ENCODE data around the gene CTCF. TPM values are rescaled to one million over a fixed set of nuclear protein-coding genes. Genes with fewer than 3 reads are reported as not detected.
A peak's percentile ranks its signal among the peaks of the same experiment; 100 is the strongest.
"Not testable (repeated sequence)": the region's sequence is repeated elsewhere in the genome, so short reads cannot be mapped to it uniquely, and the experiment has no call there.

The CTCF gene
- 54.6 TPM for total RNA-seq

GRCh38 chr16:67562526-67562917 lies at the start of gene CTCF:
TSS of gene CTCF (plus strand) at chr16:67562526. CDS start at chr16:67610833, 48,307 bp downstream.
- peak; percentile 83 for DNase-seq (ENCODE audit: low spot score)

- DNase-seq (ENCODE audit: low spot score), result not testable (repeated sequence)
Observed at GRCh38 chr16:67513892-67514291, 48.4 kb upstream of the CTCF start.

GRCh38 chr16:67514382-67514828 lies 47.9 kb upstream of the CTCF start:
- peak; percentile 76 for DNase-seq (ENCODE audit: low spot score)

- no peak for DNase-seq (ENCODE audit: low spot score)
Observed at GRCh38 chr16:67516296-67517154, 45.8 kb upstream of the CTCF start.

- no peak for DNase-seq (ENCODE audit: low spot score)
Observed at GRCh38 chr16:67517155-67517445, 45.2 kb upstream of the CTCF start.

GRCh38 chr16:67517661-67518423 lies 44.5 kb upstream of the CTCF start:
- DNase-seq (ENCODE audit: low spot score), result no peak

- DNase-seq (ENCODE audit: low spot score), result no peak
Observed at GRCh38 chr16:67518676-67519075, 43.6 kb upstream of the CTCF start.

- no peak for DNase-seq (ENCODE audit: low spot score)
Observed at GRCh38 chr16:67519242-67519641, 43.1 kb upstream of the CTCF start.

- peak; percentile 97 for DNase-seq (ENCODE audit: low spot score)
Observed at GRCh38 chr16:67521095-67521804, 41.1 kb upstream of the CTCF start.

GRCh38 chr16:67525176-67525860 lies 37.0 kb upstream of the CTCF start:
- DNase-seq (ENCODE audit: low spot score), result no peak

- no peak for DNase-seq (ENCODE audit: low spot score)
Observed at GRCh38 chr16:67526149-67526791, 36.1 kb upstream of the CTCF start.

GRCh38 chr16:67528222-67528869 lies 34.0 kb upstream of the CTCF start, which contains the start of gene RIPOR1:
TSS of gene RIPOR1 (plus strand) at chr16:67528829. CDS start at chr16:67538447, 9,618 bp downstream.
- no peak for DNase-seq (ENCODE audit: low spot score)

GRCh38 chr16:67528870-67529581 lies 33.3 kb upstream of the CTCF start:
- no peak for DNase-seq (ENCODE audit: low spot score)

- no peak for DNase-seq (ENCODE audit: low spot score)
Observed at GRCh38 chr16:67529582-67530012, 32.7 kb upstream of the CTCF start.

- peak; percentile 78 for DNase-seq (ENCODE audit: low spot score)
Observed at GRCh38 chr16:67530013-67530939, 32.0 kb upstream of the CTCF start.

GRCh38 chr16:67531247-67531646 lies 31.1 kb upstream of the CTCF start:
- DNase-seq (ENCODE audit: low spot score), result no peak

GRCh38 chr16:67533024-67533560 lies 29.2 kb upstream of the CTCF start:
- no peak for DNase-seq (ENCODE audit: low spot score)

- DNase-seq (ENCODE audit: low spot score), result not testable (repeated sequence)
Observed at GRCh38 chr16:67533987-67534386, 28.3 kb upstream of the CTCF start.

All from ureter (tissue), 1 donor.